A172 (cell line): ENCODE results near the gene MS4A4E. TPM values are rescaled to one million over a fixed set of nuclear protein-coding genes. Genes with fewer than 3 reads are reported as not detected.
A peak's percentile ranks its signal among the peaks of the same experiment; 100 is the strongest.
"Not testable (repeated sequence)": the region's sequence is repeated elsewhere in the genome, so short reads cannot be mapped to it uniquely, and the experiment has no call there.

Source experiments
- DNase-seq: peaks from one replicate; pipeline ENCODE4 v3.0.0-alpha.2; 2015; ENCODE audit warnings: low spot score
- total RNA-seq: library from RNA; depleted of rRNA; stranded (reverse); fragments of >200 nt; shearing (Covaris generic); gene quantifications from 2 replicates; pipeline ENCODE4 v1.2.3, GENCODE V29; 2014

MS4A4E gene
- total RNA-seq, 1 experiment from 2014 or later = not detected

DNA sequence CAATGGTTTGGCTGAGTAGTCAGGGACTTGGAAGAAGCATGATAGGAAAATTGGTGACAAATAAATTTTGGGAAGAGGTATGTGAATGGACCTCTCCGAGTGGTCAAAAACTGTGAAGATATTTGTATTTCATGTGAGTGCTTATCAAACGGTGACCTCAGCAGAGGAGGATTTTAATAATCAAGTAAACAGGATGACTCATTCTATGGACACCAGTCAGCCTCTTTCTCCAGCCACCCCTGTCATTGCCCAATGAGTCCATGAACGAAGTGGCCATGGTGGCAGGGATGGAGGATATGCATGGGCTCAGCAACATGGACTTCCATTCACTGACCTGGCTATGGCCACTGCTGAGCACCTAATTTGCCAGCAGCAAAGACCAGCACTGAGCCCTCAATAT lies 21.2 kb downstream of the MS4A4E start:
- DNase-seq = no peak

DNA sequence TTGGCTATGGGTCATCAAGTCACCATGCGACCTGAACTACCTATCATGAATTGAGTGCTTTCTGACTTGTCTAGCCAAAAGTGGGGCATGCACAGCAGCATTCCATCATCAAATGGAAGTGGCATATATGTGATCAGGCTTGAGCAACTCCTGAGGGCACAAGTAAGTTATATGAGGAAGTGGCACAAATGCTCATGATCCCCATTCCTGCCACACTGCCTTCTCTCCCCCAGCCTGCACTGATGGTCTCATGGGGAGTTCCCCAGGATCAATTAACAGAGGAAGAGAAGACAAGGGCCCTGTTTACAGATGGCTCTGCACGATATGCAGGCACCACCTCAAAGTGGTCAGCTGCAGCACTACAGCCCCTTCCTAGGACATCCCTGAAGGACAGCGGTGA lies 21.8 kb downstream of the MS4A4E start:
- no peak for DNase-seq

GRCh38 chr11:60214386-60214785 lies 28.6 kb downstream of the MS4A4E start:
- DNase-seq = no peak

DNA sequence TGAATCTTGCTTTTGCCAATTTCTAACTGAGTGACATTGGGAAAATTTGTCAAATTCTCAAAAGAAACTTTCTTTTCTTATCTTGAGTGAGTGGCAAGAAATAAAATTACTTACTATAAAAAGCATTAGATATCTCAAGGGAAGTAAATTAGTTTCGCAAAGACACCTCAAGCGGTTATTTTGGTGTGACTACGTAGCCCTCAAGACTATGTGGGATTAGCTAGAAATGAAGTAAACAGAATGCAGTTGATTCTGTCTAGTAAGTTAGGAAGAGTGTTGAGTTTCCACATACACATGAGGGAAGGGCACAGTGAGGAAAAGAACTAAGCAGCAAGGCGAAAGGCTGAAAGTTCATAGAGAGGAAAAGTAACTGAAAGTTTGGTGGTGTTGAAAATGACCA lies 31.7 kb downstream of the MS4A4E start:
- no peak for DNase-seq

GRCh38 chr11:60209977-60210376 lies 33.0 kb downstream of the MS4A4E start:
- DNase-seq = no peak

- no peak for DNase-seq
Measured at GRCh38 chr11:60208951-60209350, 34.0 kb downstream of the MS4A4E start.

- no peak for DNase-seq
Measured at GRCh38 chr11:60208146-60208895, 34.6 kb downstream of the MS4A4E start.

DNA sequence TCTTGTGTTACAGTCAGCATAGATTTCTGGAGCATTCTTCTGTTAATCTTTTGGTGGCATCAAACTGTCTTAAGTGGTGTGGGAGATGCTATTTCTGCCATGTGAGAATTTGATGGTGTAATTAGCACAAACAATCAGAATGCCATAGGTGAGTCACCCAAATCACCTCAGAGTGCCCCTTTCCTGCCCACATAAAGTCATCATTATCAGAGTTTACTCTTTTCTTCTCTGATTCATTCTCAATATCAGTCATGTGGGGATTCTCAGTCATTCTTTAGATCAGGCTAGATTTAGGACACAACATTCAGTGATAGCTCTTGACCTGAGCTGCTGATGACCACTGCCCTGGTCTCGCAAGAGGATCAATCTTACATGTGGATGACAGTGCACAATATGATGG lies 36.3 kb downstream of the MS4A4E start:
- DNase-seq = no peak

DNA sequence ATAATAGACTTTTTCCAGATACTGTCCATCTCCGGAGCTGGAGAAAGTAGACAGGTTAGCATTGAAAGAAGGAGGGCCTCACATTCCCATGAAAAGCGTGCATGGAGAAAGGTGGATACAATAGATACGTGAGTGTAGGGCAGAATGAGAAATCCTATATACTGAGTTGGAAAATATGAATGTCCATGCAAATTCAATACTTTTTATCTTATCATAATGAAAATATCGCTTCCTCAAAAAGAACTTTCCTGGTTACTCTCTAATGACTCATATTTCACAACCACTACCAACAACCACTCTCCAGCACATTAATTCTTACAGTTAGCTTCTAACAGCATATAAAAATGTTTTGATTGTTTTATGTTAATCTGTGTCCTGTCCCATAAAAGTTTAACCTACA lies 38.0 kb downstream of the MS4A4E start:
- no peak for DNase-seq

- not testable (repeated sequence) for DNase-seq
Measured at GRCh38 chr11:60201334-60201733, 41.6 kb downstream of the MS4A4E start.

GRCh38 chr11:60197442-60197841 lies 45.5 kb downstream of the MS4A4E start:
- no peak for DNase-seq

DNA sequence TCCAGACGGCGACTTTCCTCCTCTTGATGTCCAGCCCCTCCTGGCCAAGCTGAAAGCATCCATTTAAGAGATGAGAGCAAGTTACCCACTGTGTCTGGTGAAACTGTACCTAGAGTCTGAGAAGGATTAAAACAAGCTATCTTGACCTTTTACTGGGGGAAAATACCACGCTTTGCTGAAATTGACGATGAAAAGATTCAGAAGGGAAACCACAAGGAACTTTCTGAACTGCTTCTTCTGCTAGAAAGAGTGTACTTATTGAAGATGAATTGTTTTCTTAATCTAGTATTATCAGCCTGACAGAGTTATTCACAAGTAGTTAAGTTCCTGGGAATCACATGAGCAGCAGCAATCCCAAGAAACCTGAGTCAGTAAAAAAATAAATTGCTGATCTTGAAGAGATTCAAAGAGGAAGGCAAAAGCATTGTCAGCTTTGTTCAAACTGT lies 47.0 kb downstream of the MS4A4E start:
- DNase-seq = no peak

- DNase-seq = no peak
Measured at GRCh38 chr11:60194511-60194910, 48.4 kb downstream of the MS4A4E start.

- peak; percentile 56 for DNase-seq
Measured at GRCh38 chr11:60193687-60194433, 49.1 kb downstream of the MS4A4E start.

- not testable (repeated sequence) for DNase-seq
Measured at GRCh38 chr11:60192564-60192963, 50.4 kb downstream of the MS4A4E start.

- not testable (repeated sequence) for DNase-seq
Measured at GRCh38 chr11:60188481-60188880, 54.5 kb downstream of the MS4A4E start.

GRCh38 chr11:60186128-60186527 lies 56.8 kb downstream of the MS4A4E start:
- DNase-seq = not testable (repeated sequence)

- DNase-seq = not testable (repeated sequence)
Measured at GRCh38 chr11:60185512-60185827, 57.5 kb downstream of the MS4A4E start.

GRCh38 chr11:60184824-60185511 lies 58.0 kb downstream of the MS4A4E start:
- DNase-seq = no peak

DNA sequence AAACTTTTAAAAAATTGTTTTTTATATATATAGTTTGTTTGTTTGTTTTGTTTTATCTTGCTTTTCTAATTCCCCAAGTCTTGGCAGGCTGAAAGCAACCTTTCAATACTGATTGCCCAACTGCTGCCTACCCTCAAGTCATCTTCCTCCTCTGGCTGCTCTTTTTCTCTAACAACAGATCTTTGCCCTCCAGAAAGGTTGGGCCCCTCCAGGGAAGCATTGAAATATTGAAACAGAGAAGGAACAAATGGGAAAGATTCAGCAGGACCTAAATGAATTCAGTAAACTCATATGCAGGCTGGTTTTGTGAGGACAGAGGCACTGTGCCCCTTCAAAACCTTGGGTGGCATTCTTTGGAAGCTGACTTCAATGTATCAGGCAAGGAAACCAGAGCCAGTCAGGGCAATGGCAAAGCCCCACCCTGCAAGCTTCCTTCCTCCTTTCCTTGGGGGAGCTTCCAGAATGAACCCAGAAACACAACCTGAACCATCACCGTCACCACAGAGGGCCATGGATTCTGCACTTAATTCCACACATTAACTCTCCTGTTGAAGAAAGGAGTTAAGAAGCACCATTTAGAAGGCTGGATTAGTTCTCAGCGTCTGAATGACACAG lies 59.2 kb downstream of the MS4A4E start:
- no peak for DNase-seq

GRCh38 chr11:60182541-60183330 lies 60.2 kb downstream of the MS4A4E start, which contains the start of gene MS4A6A:
Gene MS4A6A (minus strand): TSS chr11:60183083. CDS start chr11:60181727, 1,356 bp downstream.
- no peak for DNase-seq
